SK-N-SH (cell line): Measurements from ENCODE around the gene NACC1. TPM values are rescaled to one million over a fixed set of nuclear protein-coding genes. Genes with fewer than 3 reads are reported as not detected.

Source experiments
- CTCF ChIA-PET: fragments of 300-600, 350-600 bp; formaldehyde crosslinking; extraction: SDS; loops from one replicate; lab custom pipeline; 2021; lab: Yijun Ruan, JAX
- POLR2A ChIA-PET: fragments of 350-600 bp; sonication (Branson Sonifier 250); formaldehyde crosslinking; extraction: SDS; loops from one replicate; lab custom pipeline; 2020; ENCODE audit warnings: antibody characterized with exemption, inconsistent platforms; lab: Yijun Ruan, JAX
- DNase-seq: peaks from one replicate; pipeline ENCODE4 v3.0.0; 2012
- H2AFZ ChIP-seq: fragments of 200-600 bp; sonication (generic); 2 replicates; pipeline ENCODE4 v1.8.1; 2016; ENCODE audit warnings: antibody characterized with exemption, mild to moderate bottlenecking, low read depth
- H3F3A ChIP-seq: fragments of 200-600 bp; sonication (generic); replicated peaks from 2 replicates; pipeline ENCODE3; 2016; ENCODE audit warnings: antibody characterized with exemption, mild to moderate bottlenecking; ENCODE audit not compliant: insufficient read depth
- H3K27ac ChIP-seq, 2 experiments: fragments of 200-500 bp in 1 of 2; fragments of 200-600 bp in 1 of 2; sonication (Bioruptor generic) in 1 of 2; sonication (generic), shearing (Covaris generic) in 1 of 2; 2 replicates each; pipeline versions ENCODE4 v1.5.1 to v1.6.1; 2014 to 2016; ENCODE audit warnings: low read depth in 2 of 2, inconsistent platforms in 1 of 2, low read length in 1 of 2, mild to moderate bottlenecking in 1 of 2, mixed read lengths in 1 of 2
- H3K27me3 ChIP-seq: fragments of 200-600 bp; sonication (generic), shearing (Covaris generic); 2 replicates; pipeline ENCODE4 v1.6.1; 2016; ENCODE audit warnings: mixed run types; ENCODE audit not compliant: insufficient read depth
- H3K36me3 ChIP-seq, 2 experiments: fragments of 200-500 bp in 1 of 2; fragments of 200-600 bp in 1 of 2; sonication (Bioruptor generic) in 1 of 2; sonication (generic) in 1 of 2; replicated peaks in 1 of 2; 2 replicates each; pipeline versions ENCODE3 to v1.5.1; 2014 to 2016; ENCODE audit warnings: low read length in 1 of 2, mild to moderate bottlenecking in 1 of 2; ENCODE audit not compliant: insufficient read depth in 2 of 2, control insufficient read depth in 1 of 2
- H3K4me1 ChIP-seq, 2 experiments: fragments of 200-500 bp in 1 of 2; fragments of 200-600 bp in 1 of 2; sonication (Bioruptor generic) in 1 of 2; sonication (generic), shearing (Covaris generic) in 1 of 2; 2 replicates each; pipeline versions ENCODE4 v1.5.1 to v1.6.1; 2014 to 2016; ENCODE audit warnings: low read depth in 1 of 2, low read length in 1 of 2, mixed run types in 1 of 2; ENCODE audit not compliant: insufficient read depth in 2 of 2, control insufficient read depth in 1 of 2
- H3K4me2 ChIP-seq: fragments of 200-600 bp; sonication (generic), shearing (Covaris generic); 2 replicates; pipeline ENCODE4 v1.6.1; 2017; ENCODE audit warnings: mixed run types
- H3K4me3 ChIP-seq, 2 experiments: fragments of 200-500 bp in 1 of 2; fragments of 200-600 bp in 1 of 2; sonication (Bioruptor generic) in 1 of 2; sonication (generic), shearing (Covaris generic) in 1 of 2; 2 replicates each; pipeline versions ENCODE4 v1.5.1 to v1.8.1; 2014 to 2016; ENCODE audit warnings: low read depth in 2 of 2, inconsistent platforms in 1 of 2, low read length in 1 of 2, mild to moderate bottlenecking in 1 of 2, mixed read lengths in 1 of 2, moderate library complexity in 1 of 2
- H3K79me2 ChIP-seq: fragments of 200-600 bp; sonication (generic); 2 replicates; pipeline ENCODE4 v1.8.1; 2017; ENCODE audit warnings: mild to moderate bottlenecking; ENCODE audit not compliant: insufficient read depth
- H3K9ac ChIP-seq: fragments of 200-600 bp; sonication (generic); 2 replicates; pipeline ENCODE4 v1.6.1; 2017; ENCODE audit warnings: mixed run types
- H3K9me2 ChIP-seq: fragments of 200-600 bp; sonication (generic); 2 replicates; pipeline ENCODE4 v1.6.1; 2017; ENCODE audit warnings: mixed run types
- H3K9me3 ChIP-seq: fragments of 200-600 bp; sonication (generic); 2 replicates; pipeline ENCODE4 v1.6.1; 2017; ENCODE audit warnings: mixed run types, mild to moderate bottlenecking, moderate library complexity
- H4K20me1 ChIP-seq: fragments of 200-600 bp; sonication (generic); 2 replicates; pipeline ENCODE4 v1.6.1; 2017; ENCODE audit warnings: mild to moderate bottlenecking, mixed run types; ENCODE audit not compliant: insufficient read depth
- CHD2 ChIP-seq: fragments of 150-350 bp; IDR thresholded peaks from 2 replicates; pipeline ENCODE4 v1.6.1; 2018; ENCODE audit warnings: low read length; ENCODE audit not compliant: partially characterized antibody
- ELF1 ChIP-seq: IDR thresholded peaks from 2 replicates; pipeline ENCODE4 v1.4.0; 2012
- EP300 ChIP-seq, 2 experiments: IDR thresholded peaks; 2 replicates each; pipeline versions ENCODE4 v1.4.0 to v1.6.1; 2012; ENCODE audit warnings: borderline replicate concordance in 1 of 2, low read depth in 1 of 2, low read length in 1 of 2
- EZH2phosphoT487 ChIP-seq: fragments of 200-600 bp; sonication (generic); IDR thresholded peaks from 2 replicates; pipeline ENCODE4 v1.6.1; 2017; ENCODE audit warnings: low read depth, mixed run types, mild to moderate bottlenecking, antibody characterized with exemption, moderate library complexity, borderline replicate concordance
- FOSL2 ChIP-seq: IDR thresholded peaks from 2 replicates; pipeline ENCODE4 v1.4.0; 2012; ENCODE audit warnings: low read depth, mild to moderate bottlenecking, moderate library complexity, borderline replicate concordance
- GABPA ChIP-seq: IDR thresholded peaks from 2 replicates; pipeline ENCODE4 v1.4.0; 2012; ENCODE audit warnings: low read depth, mild to moderate bottlenecking
- IRF3 ChIP-seq: fragments of 150-350 bp; IDR thresholded peaks from 2 replicates; pipeline ENCODE4 v1.6.1; 2016; ENCODE audit warnings: mild to moderate bottlenecking, low read depth, low read length
- JUND ChIP-seq: IDR thresholded peaks from 2 replicates; pipeline ENCODE4 v1.4.0; 2012
- MAX ChIP-seq: IDR thresholded peaks from 2 replicates; pipeline ENCODE4 v1.4.0; 2012; ENCODE audit warnings: low read depth
- MEF2A ChIP-seq: IDR thresholded peaks from 2 replicates; pipeline ENCODE4 v1.4.0; 2012; ENCODE audit warnings: low read depth, borderline replicate concordance
- MXI1 ChIP-seq: IDR thresholded peaks from 2 replicates; pipeline ENCODE4 v1.6.1; 2012; ENCODE audit warnings: mild to moderate bottlenecking, low read depth, low read length, improper control_type of control experiment
- NRF1 ChIP-seq: IDR thresholded peaks from 2 replicates; pipeline ENCODE4 v1.6.1; 2012; ENCODE audit warnings: low read depth, mild to moderate bottlenecking, low read length
- RAD21 ChIP-seq: IDR thresholded peaks from 2 replicates; pipeline ENCODE4 v1.6.1; 2012; ENCODE audit warnings: mild to moderate bottlenecking, low read length
- RFX5 ChIP-seq: IDR thresholded peaks from 2 replicates; pipeline ENCODE4 v1.6.1; 2012; ENCODE audit warnings: mild to moderate bottlenecking, improper control_type of control experiment, low read length
- RXRA ChIP-seq: IDR thresholded peaks from 2 replicates; pipeline ENCODE4 v1.4.0; 2012; ENCODE audit warnings: low read depth, mild to moderate bottlenecking, borderline replicate concordance
- SIN3A ChIP-seq: IDR thresholded peaks from 2 replicates; pipeline ENCODE4 v1.6.1; 2012; ENCODE audit warnings: low read depth, mild to moderate bottlenecking, low read length, moderate library complexity, borderline replicate concordance
- TEAD4 ChIP-seq: IDR thresholded peaks from 2 replicates; pipeline ENCODE4 v1.4.0; 2012; ENCODE audit warnings: mild to moderate bottlenecking, borderline replicate concordance; ENCODE audit not compliant: insufficient read depth
- YY1 ChIP-seq: IDR thresholded peaks from 2 replicates; pipeline ENCODE4 v1.4.0; 2012; ENCODE audit warnings: low read depth, mild to moderate bottlenecking
- ZBTB33 ChIP-seq: IDR thresholded peaks from 2 replicates; pipeline ENCODE4 v1.4.0; 2012; ENCODE audit warnings: low read depth, borderline replicate concordance
- WGBS: methylation state at CpG from one replicate; pipeline ENCODE4 v1.1.6; 2017; ENCODE audit warnings: low lambda C conversion rate; 5-methylcytosine and 5-hydroxymethylcytosine counted together
- polyA plus RNA-seq, 3 experiments: library from polyadenylated mRNA; depleted of rRNA; stranded (reverse); fragments of >200 nt; gene quantifications; 2 replicates each; pipeline ENCODE4 v1.2.3, GENCODE V29; 2012
- TF ChIP-seq, protein P1 (sequence below): IDR thresholded peaks from 2 replicates; pipeline ENCODE4 v1.4.0; 2012; ENCODE audit warnings: low read depth, borderline replicate concordance

The NACC1 gene
- polyA plus RNA-seq, 1 of the 3 experiments (the other 2 are of a cell fraction) = 127 TPM

- H3K27me3 ChIP-seq = no peaks in the 10 kb centered on the region
- peak overlapping the region; percentile 61 for H2AFZ ChIP-seq
- peaks cover 20% of the 10 kb centered on the region for H3F3A ChIP-seq
- TF ChIP-seq NRF1 (no peak), IRF3 (no peak), MAX (no peak), GABPA (no peak), CHD2 (no peak), MXI1 (no peak), RFX5 (no peak), YY1 (no peak), TEAD4 (no peak), ELF1 (no peak), RAD21 (no peak)
- H3K27ac ChIP-seq = peak overlapping the region; percentile 8 to 100; a peak in 3 of 4 replicates
- peak overlapping the region; percentile 49 for H3K4me2 ChIP-seq
- no peaks in the 10 kb centered on the region for H3K9me2 ChIP-seq
- no peaks in the 10 kb centered on the region for H3K9me3 ChIP-seq
- H3K4me3 ChIP-seq = no peak overlapping the region
- DNase-seq = no peak
- peak overlapping the region; percentile 36; the same call in 1 of the 2 replicates for H3K9ac ChIP-seq
- WGBS = 94% methylated on average over 8 of the region's 12 CpGs
- H3K36me3 ChIP-seq = no peaks in the 10 kb centered on the region
- peaks cover 8 to 28% of the 10 kb centered on the region in 2 experiments; a peak in 3 of 4 replicates for H3K4me1 ChIP-seq
- CTCF ChIA-PET = interaction anchor here (0.7 to 2.3 kb wide), 2 partner anchors 20 to 21 kb away, joined by 3 to 6 read pairs; no protein-coding TSS in a partner anchor
- no peaks in the 10 kb centered on the region for H4K20me1 ChIP-seq
- peaks cover 19% of the 10 kb centered on the region for H3K79me2 ChIP-seq
- POLR2A ChIA-PET = interaction anchor here (0.6 kb wide), 1 partner anchor 13 kb away, joined by 3 read pairs; no protein-coding TSS in a partner anchor
Measured at GRCh38 chr19:13173139-13173737, 55.2 kb downstream of the NACC1 start.

- no peaks in the 10 kb centered on the region for H3K36me3 ChIP-seq
- H2AFZ ChIP-seq = no peak overlapping the region
- no peak for TF ChIP-seq JUND
- TF ChIP-seq RXRA = no peak
- TF ChIP-seq IRF3 = no peak
- TF ChIP-seq, protein P1, sequence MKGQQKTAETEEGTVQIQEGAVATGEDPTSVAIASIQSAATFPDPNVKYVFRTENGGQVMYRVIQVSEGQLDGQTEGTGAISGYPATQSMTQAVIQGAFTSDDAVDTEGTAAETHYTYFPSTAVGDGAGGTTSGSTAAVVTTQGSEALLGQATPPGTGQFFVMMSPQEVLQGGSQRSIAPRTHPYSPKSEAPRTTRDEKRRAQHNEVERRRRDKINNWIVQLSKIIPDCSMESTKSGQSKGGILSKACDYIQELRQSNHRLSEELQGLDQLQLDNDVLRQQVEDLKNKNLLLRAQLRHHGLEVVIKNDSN = no peak
- no peak for TF ChIP-seq ZBTB33
- TF ChIP-seq MEF2A = no peak
- TF ChIP-seq SIN3A = no peak
- no peak for TF ChIP-seq RAD21
- TF ChIP-seq RFX5 = no peak
- no peak for TF ChIP-seq EP300 (IDR thresholded peaks at IDR 0.05; ENCODE audit: borderline replicate concordance in 1 of 2, low read depth in 1 of 2, low read length in 1 of 2)
- TF ChIP-seq EZH2phosphoT487 = no peak
- TF ChIP-seq YY1 = no peak
- no peak for TF ChIP-seq FOSL2
- TF ChIP-seq CHD2 = no peak
- TF ChIP-seq ELF1 = no peak
Measured at GRCh38 chr19:13176345-13176744, 58.3 kb downstream of the NACC1 start.

More at GRCh38 chr19:13176345-13176744, 58.3 kb downstream of the NACC1 start:
- Histone ChIP-seq H4K20me1 (no peaks in the 10 kb centered on the region), H3K4me3 (no peak overlapping the region), H3K4me1 (peaks cover 8 to 18% of the 10 kb centered on the region in 2 experiments; a peak in 3 of 4 replicates), H3K27me3 (no peaks in the 10 kb centered on the region), H3K79me2 (peaks cover under 1% of the 10 kb centered on the region; the same call in 1 of the 2 replicates), H3K9me2 (no peaks in the 10 kb centered on the region), H3F3A (peaks cover 14% of the 10 kb centered on the region), H3K9me3 (no peaks in the 10 kb centered on the region), H3K4me2 (no peak overlapping the region), H3K9ac (no peak overlapping the region), H3K27ac (no peak overlapping the region)
- no peak for DNase-seq
- CTCF ChIA-PET = no interaction called here
- 92% methylated on average over 8 of the region's 8 CpGs for WGBS
- POLR2A ChIA-PET = interaction anchor here (0.5 to 0.6 kb wide), 2 partner anchors 24 to 46 kb away, joined by 3 read pairs; no protein-coding TSS in a partner anchor
